ENCODE measurements around the gene CACNG5. TPM values are rescaled to one million over a fixed set of nuclear protein-coding genes. Genes with fewer than 3 reads are reported as not detected.

The CACNG5 gene
- total RNA-seq, 5 donors from 2014 or later (not counting 1 experiment from before 2014, with no cell fraction given) = not detected

DNA sequence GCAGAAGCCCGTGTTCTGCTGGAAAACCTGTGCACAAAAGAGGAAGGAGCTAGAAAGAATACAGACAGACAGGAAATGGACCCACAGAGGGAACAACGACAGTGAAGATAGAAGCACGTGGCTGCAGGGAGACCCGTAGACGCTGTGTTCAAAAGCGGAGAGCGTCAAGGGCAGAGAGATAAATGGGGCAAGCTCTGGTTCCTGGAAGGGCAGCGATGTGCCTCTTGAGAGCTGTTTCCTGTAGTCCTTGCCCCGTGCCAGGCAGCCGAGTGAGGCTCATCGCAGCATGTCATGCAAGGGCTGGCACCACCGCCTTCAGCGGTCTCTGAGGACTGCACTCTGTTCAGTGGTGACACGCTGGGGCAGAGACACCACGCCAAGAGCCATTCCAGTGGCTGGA, 43.6 kb upstream of the CACNG5 start:
- CTCF ChIA-PET = interaction anchor here in 1 of 2 donors (0.6 kb wide), 1 partner anchor 467 kb away, joined by 5 read pairs; no protein-coding TSS in a partner anchor
- H3K4me3 ChIP-seq (ENCODE audit: control insufficient read depth in 1 of 2, extremely low read depth in 1 of 2, low read length in 1 of 2) = no peak overlapping the region
- H3K27me3 ChIP-seq (replicated peaks in 1 of 2; ENCODE audit: control insufficient read depth in 2 of 2, extremely low read depth in 1 of 2, insufficient read depth in 2 of 2, low read length in 1 of 2) = no peaks in the 10 kb centered on the region
- Mint-ChIP-seq H3K9me3 (no peaks in the 10 kb centered on the region), H3K4me3 (no peak overlapping the region), H3K36me3 (peaks cover 66% of the 10 kb centered on the region), H3K4me1 (peaks cover 6 to 23% (median 10%) of the 10 kb centered on the region in 3 donors), H3K27me3 (no peaks in the 10 kb centered on the region), H3K27ac (peak overlapping the region; percentile 56 to 66)
- POLR2A ChIA-PET = no interaction called here
- H3K36me3 ChIP-seq (ENCODE audit: control insufficient read depth in 2 of 2, extremely low read depth in 1 of 2, insufficient read depth in 1 of 2, low read length in 1 of 2) = peaks cover 6 to 76% of the 10 kb centered on the region in 2 donors
- peaks cover 0 to 3% of the 10 kb centered on the region in 2 experiments for H3K4me1 ChIP-seq (ENCODE audit: control insufficient read depth in 1 of 2, extremely low read depth in 1 of 2, insufficient read depth in 2 of 2, low read length in 2 of 2)
- 54% methylated on average over 15 of the region's 15 CpGs for WGBS (ENCODE audit: insufficient coverage)
- DNase-seq (peak in 2 of 35 experiments; percentile 2 to 4), ATAC-seq (replicated peaks in 1 of 4) (peak in 2 of 4 experiments; percentile 23 to 48)
- H3K27ac ChIP-seq (ENCODE audit: low read length) = no peak overlapping the region
- no peaks in the 10 kb centered on the region for H3K9me3 ChIP-seq

DNA sequence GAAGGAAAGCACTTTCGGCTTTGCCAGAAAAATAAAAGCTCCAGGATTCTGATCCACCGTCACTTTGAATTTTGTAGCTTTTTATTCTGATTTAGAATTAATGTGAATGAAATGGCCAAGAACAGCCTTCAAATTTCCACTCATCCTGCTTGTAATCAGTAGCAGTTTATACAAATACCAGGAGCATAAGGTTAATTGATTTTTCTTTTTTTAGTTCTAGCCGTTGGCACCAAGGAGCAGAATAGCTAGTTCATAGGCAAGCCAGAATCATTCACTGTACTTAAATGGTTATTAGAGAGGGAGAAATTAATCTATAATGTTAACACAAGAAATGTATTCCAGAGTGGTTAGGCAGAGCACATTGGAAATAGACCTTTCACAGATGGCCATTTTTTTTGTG, 41.1 kb upstream of the CACNG5 start:
- no peak overlapping the region for H3K4me3 ChIP-seq (ENCODE audit: control insufficient read depth in 1 of 2, extremely low read depth in 1 of 2, low read length in 1 of 2)
- Mint-ChIP-seq H3K9me3 (no peaks in the 10 kb centered on the region), H3K4me1 (peaks cover 6 to 23% (median 10%) of the 10 kb centered on the region in 3 donors), H3K4me3 (no peak overlapping the region), H3K27me3 (no peaks in the 10 kb centered on the region), H3K36me3 (peaks cover 58% of the 10 kb centered on the region), H3K27ac (no peak overlapping the region)
- DNase-seq (no peak), ATAC-seq (replicated peaks in 1 of 4) (no peak)
- H3K4me1 ChIP-seq (ENCODE audit: control insufficient read depth in 1 of 2, extremely low read depth in 1 of 2, insufficient read depth in 2 of 2, low read length in 2 of 2) = peaks cover 0 to 3% of the 10 kb centered on the region in 2 experiments
- no CpG with 5 or more reads among the region's 3 CpGs for WGBS (ENCODE audit: insufficient coverage)
- ChIA-PET CTCF (interaction anchor here in 1 of 2 donors (0.6 kb wide), 1 partner anchor 726 kb away, joined by 3 read pairs; no protein-coding TSS in a partner anchor), POLR2A (no interaction called here)
- H3K27me3 ChIP-seq (replicated peaks in 1 of 2; ENCODE audit: control insufficient read depth in 2 of 2, extremely low read depth in 1 of 2, insufficient read depth in 2 of 2, low read length in 1 of 2) = no peaks in the 10 kb centered on the region
- no peaks in the 10 kb centered on the region for H3K9me3 ChIP-seq
- no peak overlapping the region for H3K27ac ChIP-seq (ENCODE audit: low read length)
- peaks cover 6 to 70% of the 10 kb centered on the region in 2 donors for H3K36me3 ChIP-seq (ENCODE audit: control insufficient read depth in 2 of 2, extremely low read depth in 1 of 2, insufficient read depth in 1 of 2, low read length in 1 of 2)

DNA sequence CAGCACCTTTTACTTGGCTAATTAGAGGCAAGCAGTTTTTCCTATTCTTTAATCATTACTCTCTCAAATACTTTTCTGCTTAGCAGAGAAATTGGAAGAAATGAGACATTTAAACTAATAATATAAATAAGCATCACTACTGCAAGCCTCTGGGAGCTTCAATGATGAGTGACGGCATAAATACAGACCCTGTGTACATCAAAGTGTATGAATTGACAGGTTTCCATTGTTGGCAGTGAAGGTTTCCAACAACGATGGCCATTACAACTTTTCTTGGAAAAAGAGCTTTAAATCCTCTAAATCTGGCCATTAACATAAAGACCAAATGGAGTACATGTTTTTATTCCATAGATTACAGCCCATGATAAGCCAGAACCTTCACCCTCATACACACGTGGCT, 39.4 kb upstream of the CACNG5 start:
- Mint-ChIP-seq H3K27me3 (no peaks in the 10 kb centered on the region), H3K4me3 (no peak overlapping the region), H3K4me1 (peaks cover 6 to 13% (median 9%) of the 10 kb centered on the region in 3 donors), H3K36me3 (peaks cover 49% of the 10 kb centered on the region), H3K27ac (no peak overlapping the region), H3K9me3 (no peaks in the 10 kb centered on the region)
- DNase-seq (no peak), ATAC-seq (replicated peaks in 1 of 4) (no peak)
- no peak overlapping the region for H3K27ac ChIP-seq (ENCODE audit: low read length)
- no peak overlapping the region for H3K4me3 ChIP-seq (ENCODE audit: control insufficient read depth in 1 of 2, extremely low read depth in 1 of 2, low read length in 1 of 2)
- H3K27me3 ChIP-seq (replicated peaks in 1 of 2; ENCODE audit: control insufficient read depth in 2 of 2, extremely low read depth in 1 of 2, insufficient read depth in 2 of 2, low read length in 1 of 2) = no peaks in the 10 kb centered on the region
- WGBS (ENCODE audit: insufficient coverage) = 100% methylated on average over 1 of the region's 3 CpGs
- peaks cover 0 to 3% of the 10 kb centered on the region in 2 experiments for H3K4me1 ChIP-seq (ENCODE audit: control insufficient read depth in 1 of 2, extremely low read depth in 1 of 2, insufficient read depth in 2 of 2, low read length in 2 of 2)
- POLR2A ChIA-PET = interaction anchor here in 1 of 2 donors (1.0 kb wide), 1 partner anchor 9 kb away, joined by 3 read pairs; no protein-coding TSS in a partner anchor
- CTCF ChIA-PET = no interaction called here
- H3K9me3 ChIP-seq = no peaks in the 10 kb centered on the region
- H3K36me3 ChIP-seq (ENCODE audit: control insufficient read depth in 2 of 2, extremely low read depth in 1 of 2, insufficient read depth in 1 of 2, low read length in 1 of 2) = peaks cover 0 to 54% of the 10 kb centered on the region in 2 donors

DNA sequence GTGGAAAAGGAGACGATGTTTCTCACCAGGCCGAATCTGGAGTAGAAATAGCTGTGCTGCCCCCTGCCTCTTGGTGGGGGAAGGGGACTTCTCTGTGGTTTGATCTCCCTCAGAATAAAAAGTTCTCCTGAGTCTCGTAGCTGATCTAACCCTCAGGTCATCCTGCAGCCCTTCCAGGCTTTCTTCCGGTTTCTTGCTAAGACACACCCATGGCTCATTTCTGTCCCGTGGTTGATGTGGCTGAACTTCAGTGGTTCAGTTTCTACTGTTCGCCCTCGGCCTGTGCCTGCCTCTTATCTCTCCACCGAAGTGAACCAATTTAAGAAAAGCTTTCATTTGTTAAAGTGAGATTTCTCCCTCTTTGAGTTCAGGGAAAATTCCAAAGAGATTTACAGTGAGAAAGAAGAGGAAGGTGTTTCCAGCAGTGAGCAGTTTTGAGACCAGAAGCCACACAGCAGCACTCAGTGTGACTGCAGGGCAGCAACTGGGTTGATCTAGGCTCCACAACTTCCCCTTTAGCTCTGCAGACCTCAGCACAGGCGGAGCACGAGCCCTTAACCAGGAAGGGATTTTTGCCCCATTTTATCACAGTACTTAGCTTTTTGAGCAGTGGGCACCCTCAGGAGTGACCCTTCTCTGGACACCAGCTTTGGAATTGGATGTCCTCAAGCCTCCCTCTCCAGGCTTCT, 34.9 kb upstream of the CACNG5 start:
- H3K36me3 Mint-ChIP-seq = peaks cover 46% of the 10 kb centered on the region
- CTCF ChIA-PET = interaction anchor here in 1 of 2 donors (0.8 kb wide), 1 partner anchor 146 kb away, joined by 3 read pairs; no protein-coding TSS in a partner anchor
- peaks cover 4 to 8% (median 5%) of the 10 kb centered on the region in 3 donors for H3K4me1 Mint-ChIP-seq
- H3K4me3 Mint-ChIP-seq = no peak overlapping the region
- DNase-seq (no peak), ATAC-seq (replicated peaks in 1 of 4) (no peak)
- 92% methylated on average over 4 of the region's 10 CpGs for WGBS (ENCODE audit: insufficient coverage)
- Histone ChIP-seq H3K4me1 (ENCODE audit: control insufficient read depth in 1 of 2, extremely low read depth in 1 of 2, insufficient read depth in 2 of 2, low read length in 2 of 2) (peaks cover 0 to 2% of the 10 kb centered on the region in 2 experiments), H3K27ac (ENCODE audit: low read length) (no peak overlapping the region), H3K36me3 (ENCODE audit: control insufficient read depth in 2 of 2, extremely low read depth in 1 of 2, insufficient read depth in 1 of 2, low read length in 1 of 2) (peaks cover 5 to 37% of the 10 kb centered on the region in 2 donors), H3K4me3 (ENCODE audit: control insufficient read depth in 1 of 2, extremely low read depth in 1 of 2, low read length in 1 of 2) (no peak overlapping the region), H3K9me3 (no peaks in the 10 kb centered on the region), H3K27me3 (replicated peaks in 1 of 2; ENCODE audit: control insufficient read depth in 2 of 2, extremely low read depth in 1 of 2, insufficient read depth in 2 of 2, low read length in 1 of 2) (no peaks in the 10 kb centered on the region)
- POLR2A ChIA-PET = no interaction called here
- H3K9me3 Mint-ChIP-seq = no peaks in the 10 kb centered on the region
- H3K27ac Mint-ChIP-seq = no peak overlapping the region
- H3K27me3 Mint-ChIP-seq = no peaks in the 10 kb centered on the region

GRCh38 chr17:66803474-66803951, 31.4 kb upstream of the CACNG5 start:
- Mint-ChIP-seq H3K27me3 (no peaks in the 10 kb centered on the region), H3K9me3 (no peaks in the 10 kb centered on the region), H3K36me3 (peaks cover 39% of the 10 kb centered on the region), H3K4me3 (no peak overlapping the region), H3K27ac (no peak overlapping the region), H3K4me1 (peaks cover 29 to 36% (median 35%) of the 10 kb centered on the region in 3 donors)
- H3K9me3 ChIP-seq = no peaks in the 10 kb centered on the region
- peaks cover 0 to 2% of the 10 kb centered on the region in 2 experiments for H3K27me3 ChIP-seq (replicated peaks in 1 of 2; ENCODE audit: control insufficient read depth in 2 of 2, extremely low read depth in 1 of 2, insufficient read depth in 2 of 2, low read length in 1 of 2)
- DNase-seq (no peak), ATAC-seq (replicated peaks in 1 of 4) (no peak)
- peaks cover 3 to 24% of the 10 kb centered on the region in 2 experiments for H3K4me1 ChIP-seq (ENCODE audit: control insufficient read depth in 1 of 2, extremely low read depth in 1 of 2, insufficient read depth in 2 of 2, low read length in 2 of 2)
- H3K4me3 ChIP-seq (ENCODE audit: control insufficient read depth in 1 of 2, extremely low read depth in 1 of 2, low read length in 1 of 2) = no peak overlapping the region
- 91% methylated on average over 18 of the region's 19 CpGs for whole genome bisulfite sequencing (ENCODE audit: insufficient coverage)
- H3K36me3 ChIP-seq (ENCODE audit: control insufficient read depth in 2 of 2, extremely low read depth in 1 of 2, insufficient read depth in 1 of 2, low read length in 1 of 2) = peaks cover 5 to 12% of the 10 kb centered on the region in 2 donors
- ChIA-PET CTCF (interaction anchor here in 1 of 2 donors (0.6 kb wide), 1 partner anchor 587 kb away, joined by 3 read pairs; no protein-coding TSS in a partner anchor), POLR2A (no interaction called here)
- no peak overlapping the region for H3K27ac ChIP-seq (ENCODE audit: low read length)

GRCh38 chr17:66805567-66805966, 29.4 kb upstream of the CACNG5 start:
- Mint-ChIP-seq H3K36me3 (peaks cover 39% of the 10 kb centered on the region), H3K9me3 (no peaks in the 10 kb centered on the region), H3K4me1 (peaks cover 29 to 36% (median 35%) of the 10 kb centered on the region in 3 donors), H3K4me3 (no peak overlapping the region), H3K27me3 (no peaks in the 10 kb centered on the region), H3K27ac (peak overlapping the region; percentile 29 to 31)
- Histone ChIP-seq H3K9me3 (no peaks in the 10 kb centered on the region), H3K27ac (ENCODE audit: low read length) (no peak overlapping the region), H3K36me3 (ENCODE audit: control insufficient read depth in 2 of 2, extremely low read depth in 1 of 2, insufficient read depth in 1 of 2, low read length in 1 of 2) (peaks cover 5 to 12% of the 10 kb centered on the region in 2 donors), H3K4me1 (ENCODE audit: control insufficient read depth in 1 of 2, extremely low read depth in 1 of 2, insufficient read depth in 2 of 2, low read length in 2 of 2) (peaks cover 3 to 24% of the 10 kb centered on the region in 2 experiments), H3K27me3 (replicated peaks in 1 of 2; ENCODE audit: control insufficient read depth in 2 of 2, extremely low read depth in 1 of 2, insufficient read depth in 2 of 2, low read length in 1 of 2) (peaks cover 0 to 2% of the 10 kb centered on the region in 2 experiments), H3K4me3 (ENCODE audit: control insufficient read depth in 1 of 2, extremely low read depth in 1 of 2, low read length in 1 of 2) (no peak overlapping the region)
- POLR2A ChIA-PET = no interaction called here
- ATAC-seq (replicated peaks in 1 of 4) (peak in 1 of 4 experiments; percentile 60), DNase-seq (no peak)
- CTCF ChIA-PET = no interaction called here
- WGBS (ENCODE audit: insufficient coverage) = 43% methylated on average over 8 of the region's 10 CpGs
